Loucy (cell line): Measurements from ENCODE around the gene RNFT2.

ENCODE experiments used
- H2AFZ ChIP-seq: fragments of 200-600 bp; sonication (generic); 2 replicates; pipeline ENCODE4 v1.6.0; 2016; ENCODE audit warnings: antibody characterized with exemption, mild to moderate bottlenecking, low read length, moderate library complexity
- H3F3A ChIP-seq: fragments of 200-600 bp; 2 replicates; pipeline ENCODE4 v1.6.0; 2016; ENCODE audit warnings: antibody characterized with exemption, low read depth, mild to moderate bottlenecking
- H3K27me3 ChIP-seq: fragments of 200-600 bp; sonication (generic); 2 replicates; pipeline ENCODE4 v1.6.1; 2014; ENCODE audit warnings: low read length, mild to moderate bottlenecking; ENCODE audit not compliant: insufficient read depth, poor library complexity, severe bottlenecking
- H3K36me3 ChIP-seq: fragments of 200-600 bp; sonication (generic); 2 replicates; pipeline ENCODE4 v1.6.1; 2016; ENCODE audit warnings: low read length; ENCODE audit not compliant: insufficient read depth
- H3K4me1 ChIP-seq: fragments of 200-600 bp; sonication (generic); 2 replicates; pipeline ENCODE4 v1.5.1; 2014; ENCODE audit warnings: low read length, mild to moderate bottlenecking; ENCODE audit not compliant: insufficient read depth, poor library complexity, severe bottlenecking
- H3K4me2 ChIP-seq: fragments of 200-600 bp; sonication (generic); 2 replicates; pipeline ENCODE4 v1.6.0; 2014; ENCODE audit warnings: antibody characterized with exemption, low read length, low read depth, mild to moderate bottlenecking; ENCODE audit not compliant: poor library complexity, severe bottlenecking
- H3K4me3 ChIP-seq: fragments of 200-600 bp; sonication (generic); 2 replicates; pipeline ENCODE4 v1.5.1; 2014; ENCODE audit warnings: low read length, mild to moderate bottlenecking, mixed read lengths; ENCODE audit not compliant: poor library complexity, severe bottlenecking
- H3K79me2 ChIP-seq: fragments of 200-600 bp; sonication (generic); 2 replicates; pipeline ENCODE4 v1.6.1; 2014; ENCODE audit warnings: low read length; ENCODE audit not compliant: insufficient read depth
- H3K9ac ChIP-seq: fragments of 200-600 bp; sonication (generic); 2 replicates; pipeline ENCODE4 v1.6.0; 2014; ENCODE audit warnings: mild to moderate bottlenecking, low read depth, low read length, moderate library complexity; ENCODE audit not compliant: poor library complexity, severe bottlenecking
- H3K9me2 ChIP-seq: fragments of 200-600 bp; sonication (generic); replicated peaks from 2 replicates; pipeline ENCODE4 v1.6.1; 2016; ENCODE audit warnings: low read depth, low read length, mixed read lengths
- H3K9me3 ChIP-seq: fragments of 200-600 bp; sonication (generic); 2 replicates; pipeline ENCODE4 v1.6.1; 2014; ENCODE audit warnings: mild to moderate bottlenecking, antibody characterized with exemption, low read length, low read depth; ENCODE audit not compliant: insufficient read depth
- H4K20me1 ChIP-seq: fragments of 200-600 bp; sonication (generic); 2 replicates; pipeline ENCODE4 v1.6.0; 2014; ENCODE audit warnings: antibody characterized with exemption, low read length, mild to moderate bottlenecking; ENCODE audit not compliant: insufficient read depth, poor library complexity, severe bottlenecking
- CTCF ChIP-seq: fragments of 200-600 bp; sonication (generic); conservative IDR thresholded peaks from 2 replicates; pipeline ENCODE4 v1.5.1; 2014; ENCODE audit warnings: mild to moderate bottlenecking, antibody characterized with exemption, low read length
- EZH2phosphoT487 ChIP-seq: fragments of 200-600 bp; IDR thresholded peaks from 2 replicates; pipeline ENCODE4 v1.6.1; 2018; ENCODE audit warnings: antibody characterized with exemption, mild to moderate bottlenecking, moderate library complexity, borderline replicate concordance

RNFT2 gene

GRCh38 chr12:116855744-116856470 is 117.8 kb downstream of the RNFT2 start:
- Histone ChIP-seq H3K36me3 (no peaks in the 10 kb centered on the region), H3K4me1 (no peaks in the 10 kb centered on the region), H3K9ac (no peak overlapping the region), H3K9me3 (no peaks in the 10 kb centered on the region), H4K20me1 (no peaks in the 10 kb centered on the region), H3K4me3 (no peak overlapping the region), H3K4me2 (no peak overlapping the region), H3K79me2 (no peaks in the 10 kb centered on the region), H3F3A (no peaks in the 10 kb centered on the region), H2AFZ (no peak overlapping the region), H3K27me3 (no peaks in the 10 kb centered on the region), H3K9me2 (no peaks in the 10 kb centered on the region)
- TF ChIP-seq EZH2phosphoT487 = no peak
- no peak for TF ChIP-seq CTCF

DNA sequence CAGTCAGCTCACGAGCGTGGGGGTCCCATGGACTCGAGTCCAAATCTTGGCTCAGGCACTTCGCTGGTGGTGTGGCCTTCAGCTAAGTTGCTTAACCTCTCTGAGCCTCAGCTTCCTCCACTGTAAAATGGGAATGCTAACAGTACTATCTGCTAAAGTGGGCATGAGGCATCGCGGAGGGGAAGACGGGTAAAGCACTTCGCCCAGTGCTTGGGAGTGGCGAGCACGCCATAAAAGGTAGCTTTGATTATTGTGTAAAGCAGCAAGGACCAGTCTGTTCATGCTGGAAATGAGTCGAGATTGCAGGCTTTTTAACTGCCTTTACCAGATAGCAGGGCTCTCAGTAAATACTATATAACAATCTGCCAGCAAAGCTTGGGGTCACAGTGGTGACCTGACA is 118.6 kb downstream of the RNFT2 start:
- Histone ChIP-seq H2AFZ (no peak overlapping the region), H3K27me3 (no peaks in the 10 kb centered on the region), H3F3A (no peaks in the 10 kb centered on the region), H3K4me2 (no peak overlapping the region), H3K4me3 (no peak overlapping the region), H3K9ac (no peak overlapping the region), H4K20me1 (no peaks in the 10 kb centered on the region), H3K9me2 (no peaks in the 10 kb centered on the region), H3K4me1 (peaks cover 6% of the 10 kb centered on the region), H3K9me3 (no peaks in the 10 kb centered on the region), H3K79me2 (no peaks in the 10 kb centered on the region), H3K36me3 (no peaks in the 10 kb centered on the region)
- no peak for TF ChIP-seq EZH2phosphoT487
- TF ChIP-seq CTCF = no peak

GRCh38 chr12:116859079-116859478 is 121.0 kb downstream of the RNFT2 start:
- H3F3A ChIP-seq = no peaks in the 10 kb centered on the region

More at GRCh38 chr12:116859079-116859478, 121.0 kb downstream of the RNFT2 start:
- H3K79me2 ChIP-seq = no peaks in the 10 kb centered on the region
- H4K20me1 ChIP-seq = no peaks in the 10 kb centered on the region
- H3K36me3 ChIP-seq = no peaks in the 10 kb centered on the region
- H3K9ac ChIP-seq = no peak overlapping the region
- peaks cover 7% of the 10 kb centered on the region for H3K4me1 ChIP-seq
- no peaks in the 10 kb centered on the region for H3K9me3 ChIP-seq
- H3K9me2 ChIP-seq = no peaks in the 10 kb centered on the region
- no peak overlapping the region for H2AFZ ChIP-seq
- H3K27me3 ChIP-seq = no peaks in the 10 kb centered on the region
- no peak overlapping the region for H3K4me3 ChIP-seq
- no peak for TF ChIP-seq EZH2phosphoT487
- TF ChIP-seq CTCF = no peak
- no peak overlapping the region for H3K4me2 ChIP-seq
